Lung (tissue), 12 donors: ENCODE measurements around the gene IP6K3. TPM values are rescaled to one million over a fixed set of nuclear protein-coding genes. Genes with fewer than 3 reads are reported as not detected.

Experiments
- ATAC-seq: fragments of 200-7000 bp; cut with Tn5 transposase; one replicate; pipeline ENCODE4 v1.9.1; 2020; ENCODE audit warnings: moderate number of reproducible peaks; ENCODE audit not compliant: insufficient read depth, low FRiP score
- DNase-seq, 3 donors: peaks; one replicate each; pipeline ENCODE4 v3.0.0-alpha.2; 2013 to 2017
- H3K27ac ChIP-seq, 2 donors: one replicate each; pipeline ENCODE4 v1.5.1; 2013; ENCODE audit warnings: mild to moderate bottlenecking in 2 of 2, moderate library complexity in 2 of 2, control low read depth in 1 of 2, inconsistent platforms in 1 of 2, low read depth in 1 of 2, low read length in 1 of 2
- H3K27me3 ChIP-seq, 3 donors: one replicate each; pipeline ENCODE4 v1.5.1; 2013; ENCODE audit warnings: low read length in 2 of 3; ENCODE audit not compliant: control insufficient read depth in 3 of 3, insufficient read depth in 3 of 3
- H3K36me3 ChIP-seq, 4 donors: one replicate each; pipeline ENCODE4 v1.5.1; 2013; ENCODE audit warnings: low read length in 4 of 4, mild to moderate bottlenecking in 1 of 4, moderate library complexity in 1 of 4; ENCODE audit not compliant: control insufficient read depth in 4 of 4, insufficient read depth in 4 of 4
- H3K4me1 ChIP-seq, 5 donors: one replicate each; pipeline ENCODE4 v1.5.1; 2013; ENCODE audit warnings: low read length in 5 of 5, mild to moderate bottlenecking in 2 of 5, moderate library complexity in 1 of 5; ENCODE audit not compliant: control insufficient read depth in 5 of 5, insufficient read depth in 5 of 5
- H3K4me3 ChIP-seq: one replicate; pipeline ENCODE4 v1.5.1; 2013; ENCODE audit warnings: mild to moderate bottlenecking, control low read depth, moderate library complexity
- H3K9ac ChIP-seq, 2 donors: one replicate each; pipeline ENCODE4 v1.5.1; 2013; ENCODE audit warnings: low read length in 2 of 2, control low read depth in 1 of 2; ENCODE audit not compliant: insufficient read depth in 1 of 2
- H3K9me3 ChIP-seq, 4 donors: one replicate each; pipeline ENCODE4 v1.5.1; 2013; ENCODE audit warnings: low read length in 3 of 4, mild to moderate bottlenecking in 1 of 4, moderate library complexity in 1 of 4; ENCODE audit not compliant: control insufficient read depth in 4 of 4, insufficient read depth in 3 of 4
- WGBS, 2 donors: extraction: QIAGEN DNeasy Blood & Tissue Kit; methylation state at CpG; one replicate each; pipeline ENCODE4 v1.1.7; 2013; 5-methylcytosine and 5-hydroxymethylcytosine counted together
- polyA plus RNA-seq, 2 donors: library from polyadenylated mRNA; stranded (reverse); fragments of 200-250 nt; gene quantifications; one replicate each; pipeline ENCODE4 v1.2.1, GENCODE V29; 2013
- total RNA-seq, 2 donors: library from RNA; depleted of rRNA in 1 of 2; stranded (reverse); fragments of >200 nt in 1 of 2; gene quantifications; one replicate each; pipeline ENCODE4 v1.2.1, GENCODE V29; 2014 to 2021
- TF ChIP-seq, protein P1 (sequence below): IDR thresholded peaks from 2 replicates; pipeline ENCODE4 v1.5.1; 2012; ENCODE audit warnings: mild to moderate bottlenecking; ENCODE audit errors: control extremely low read depth, extremely low read depth
- donor health status: control.
- donor health status: control.
- donor health status: Bipolar disorder and iron deficiency.
- donor health status: healthy.
- donor health status: DM: yes; HTN: yes; CAD: no.

The IP6K3 gene
- total and polyA plus RNA-seq, 4 donors = 1.3 to 3.9 (median 2.5) TPM

DNA sequence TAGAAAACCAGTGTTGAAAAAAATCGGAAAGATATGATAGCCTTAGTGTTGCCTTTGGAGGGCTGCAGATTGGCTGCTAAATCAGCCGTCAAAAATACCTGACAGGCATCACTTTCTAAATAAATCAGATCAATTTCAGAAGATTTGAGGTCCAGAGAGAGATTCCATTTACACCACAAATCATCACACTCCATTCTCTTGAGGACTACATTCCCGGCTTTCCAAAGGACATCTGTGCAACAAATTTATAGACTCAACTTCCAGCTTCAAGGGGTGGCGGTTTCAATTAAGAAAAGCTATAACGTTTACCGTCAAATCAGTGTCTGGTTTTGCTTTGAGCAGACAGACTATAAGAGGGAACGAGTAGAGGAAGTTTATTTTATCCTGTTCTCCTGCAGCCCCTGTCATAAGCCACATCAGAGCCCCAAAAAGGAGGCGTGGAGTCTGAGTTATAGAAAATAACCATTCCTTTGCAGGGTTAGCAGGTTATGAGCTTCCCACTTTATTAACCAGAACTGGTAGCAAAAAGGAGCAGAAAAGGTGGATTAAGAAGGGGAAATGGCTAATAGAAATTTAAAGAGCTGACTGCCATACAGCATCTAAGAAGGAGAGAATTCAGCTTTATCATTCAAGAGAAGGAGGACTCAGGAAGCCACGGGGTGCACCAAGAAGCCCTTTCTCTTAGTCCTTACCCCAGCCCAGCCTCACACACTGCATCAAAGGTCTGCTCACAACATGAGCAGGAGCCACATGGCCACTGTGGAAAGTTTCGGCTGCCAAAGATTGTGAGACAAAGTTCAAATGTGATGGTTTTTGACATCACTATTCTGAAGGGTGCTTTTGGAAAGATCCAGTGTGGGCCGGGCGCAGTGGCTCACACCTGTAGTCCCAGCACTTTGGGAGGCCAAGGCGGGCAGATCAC lies 22.3 kb downstream of the IP6K3 start:
- ATAC-seq = no peak
- WGBS, 2 donors = 65 to 74% methylated on average over 13 of the region's 13 CpGs
- H3K27me3 ChIP-seq = no peaks in the 10 kb centered on the region
- H3K27ac ChIP-seq = no peak overlapping the region
- no peak for DNase-seq
- H3K36me3 ChIP-seq = no peaks in the 10 kb centered on the region
- TF ChIP-seq, protein P1, sequence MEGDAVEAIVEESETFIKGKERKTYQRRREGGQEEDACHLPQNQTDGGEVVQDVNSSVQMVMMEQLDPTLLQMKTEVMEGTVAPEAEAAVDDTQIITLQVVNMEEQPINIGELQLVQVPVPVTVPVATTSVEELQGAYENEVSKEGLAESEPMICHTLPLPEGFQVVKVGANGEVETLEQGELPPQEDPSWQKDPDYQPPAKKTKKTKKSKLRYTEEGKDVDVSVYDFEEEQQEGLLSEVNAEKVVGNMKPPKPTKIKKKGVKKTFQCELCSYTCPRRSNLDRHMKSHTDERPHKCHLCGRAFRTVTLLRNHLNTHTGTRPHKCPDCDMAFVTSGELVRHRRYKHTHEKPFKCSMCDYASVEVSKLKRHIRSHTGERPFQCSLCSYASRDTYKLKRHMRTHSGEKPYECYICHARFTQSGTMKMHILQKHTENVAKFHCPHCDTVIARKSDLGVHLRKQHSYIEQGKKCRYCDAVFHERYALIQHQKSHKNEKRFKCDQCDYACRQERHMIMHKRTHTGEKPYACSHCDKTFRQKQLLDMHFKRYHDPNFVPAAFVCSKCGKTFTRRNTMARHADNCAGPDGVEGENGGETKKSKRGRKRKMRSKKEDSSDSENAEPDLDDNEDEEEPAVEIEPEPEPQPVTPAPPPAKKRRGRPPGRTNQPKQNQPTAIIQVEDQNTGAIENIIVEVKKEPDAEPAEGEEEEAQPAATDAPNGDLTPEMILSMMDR = no peak
- H3K4me1 ChIP-seq = peaks cover 2 to 31% (median 14%) of the 10 kb centered on the region in 5 donors
- no peak overlapping the region for H3K9ac ChIP-seq
- H3K9me3 ChIP-seq = no peaks in the 10 kb centered on the region
- H3K4me3 ChIP-seq = no peak overlapping the region

GRCh38 chr6:33723371-33724085 lies 23.2 kb downstream of the IP6K3 start:
- TF ChIP-seq, protein P1 = no peak
- H3K36me3 ChIP-seq = no peaks in the 10 kb centered on the region
- DNase-seq (peak in 2 of 3 donors; percentile 43 to 75), ATAC-seq (no peak)
- no peak overlapping the region for H3K4me3 ChIP-seq
- H3K4me1 ChIP-seq = peaks cover 3 to 39% (median 22%) of the 10 kb centered on the region in 5 donors
- WGBS, 2 donors = 53 to 63% methylated on average over 3 of the region's 3 CpGs
- no peaks in the 10 kb centered on the region for H3K9me3 ChIP-seq
- H3K27ac ChIP-seq = no peak overlapping the region
- no peaks in the 10 kb centered on the region for H3K27me3 ChIP-seq
- H3K9ac ChIP-seq = no peak overlapping the region

DNA sequence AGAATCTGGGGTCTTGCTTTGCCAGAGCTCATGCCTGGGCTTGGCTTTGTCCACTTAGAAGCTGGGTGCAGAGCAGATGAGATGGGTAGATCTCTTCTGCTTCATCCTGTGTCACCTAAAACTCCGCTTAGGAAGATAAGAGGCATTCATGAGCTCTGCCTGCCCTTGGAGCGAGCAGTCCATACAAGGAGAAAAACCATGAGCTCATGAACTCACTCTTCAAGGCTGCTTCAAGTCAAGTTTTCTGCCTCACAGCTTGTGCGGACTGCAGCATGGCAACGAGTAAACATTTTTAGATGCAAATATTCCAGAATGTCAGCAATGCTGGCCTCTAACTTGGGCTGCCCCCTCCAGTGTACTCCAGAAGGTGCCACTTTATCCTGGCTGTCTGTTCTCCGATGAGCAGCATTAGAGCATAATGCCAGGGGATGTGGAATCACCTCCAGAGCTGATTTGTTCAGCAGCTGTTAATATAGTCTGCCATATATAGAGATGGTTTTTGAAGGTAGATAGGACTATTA lies 24.5 kb downstream of the IP6K3 start:
- TF ChIP-seq, protein P1 = no peak
- DNase-seq (no peak), ATAC-seq (no peak)
- Histone ChIP-seq H3K9ac (no peak overlapping the region), H3K9me3 (no peaks in the 10 kb centered on the region), H3K4me1 (peaks cover 4 to 51% (median 31%) of the 10 kb centered on the region in 5 donors), H3K36me3 (no peaks in the 10 kb centered on the region), H3K27me3 (no peaks in the 10 kb centered on the region), H3K4me3 (no peak overlapping the region), H3K27ac (no peak overlapping the region)
- WGBS, 2 donors = 81 to 86% methylated on average over 5 of the region's 5 CpGs
